Muscle layer of colon (tissue), 2 donors: ENCODE measurements around the gene MGMT.
"Not testable (repeated sequence)": the region's sequence is repeated elsewhere in the genome, so short reads cannot be mapped to it uniquely, and the experiment has no call there.

ENCODE experiments used
- H3K27ac ChIP-seq: one replicate; pipeline ENCODE4 v1.7.0; 2013; ENCODE audit warnings: low read depth, mild to moderate bottlenecking, low read length, moderate library complexity
- H3K27me3 ChIP-seq, 2 donors: one replicate each; pipeline ENCODE4 v1.7.0; 2013; ENCODE audit warnings: low read length in 2 of 2, mild to moderate bottlenecking in 2 of 2; ENCODE audit not compliant: insufficient read depth in 2 of 2, control insufficient read depth in 1 of 2
- H3K36me3 ChIP-seq: one replicate; pipeline ENCODE4 v1.7.0; 2013; ENCODE audit warnings: mild to moderate bottlenecking, low read length; ENCODE audit not compliant: insufficient read depth
- H3K4me1 ChIP-seq: one replicate; pipeline ENCODE4 v1.7.0; 2013; ENCODE audit warnings: mild to moderate bottlenecking, low read length; ENCODE audit not compliant: insufficient read depth
- H3K4me3 ChIP-seq, 2 donors: one replicate each; pipeline ENCODE4 v1.7.0; 2013; ENCODE audit warnings: low read length in 2 of 2, low read depth in 1 of 2, mild to moderate bottlenecking in 1 of 2, moderate library complexity in 1 of 2
- H3K9ac ChIP-seq: one replicate; pipeline ENCODE4 v1.7.0; 2013; ENCODE audit warnings: low read length
- H3K9me3 ChIP-seq: one replicate; pipeline ENCODE4 v1.7.0; 2013; ENCODE audit warnings: mild to moderate bottlenecking, low read length
- donor health status: abdominal sarcoma.
- donor health status: Adenocarcinoma of cecum.

The MGMT gene

DNA sequence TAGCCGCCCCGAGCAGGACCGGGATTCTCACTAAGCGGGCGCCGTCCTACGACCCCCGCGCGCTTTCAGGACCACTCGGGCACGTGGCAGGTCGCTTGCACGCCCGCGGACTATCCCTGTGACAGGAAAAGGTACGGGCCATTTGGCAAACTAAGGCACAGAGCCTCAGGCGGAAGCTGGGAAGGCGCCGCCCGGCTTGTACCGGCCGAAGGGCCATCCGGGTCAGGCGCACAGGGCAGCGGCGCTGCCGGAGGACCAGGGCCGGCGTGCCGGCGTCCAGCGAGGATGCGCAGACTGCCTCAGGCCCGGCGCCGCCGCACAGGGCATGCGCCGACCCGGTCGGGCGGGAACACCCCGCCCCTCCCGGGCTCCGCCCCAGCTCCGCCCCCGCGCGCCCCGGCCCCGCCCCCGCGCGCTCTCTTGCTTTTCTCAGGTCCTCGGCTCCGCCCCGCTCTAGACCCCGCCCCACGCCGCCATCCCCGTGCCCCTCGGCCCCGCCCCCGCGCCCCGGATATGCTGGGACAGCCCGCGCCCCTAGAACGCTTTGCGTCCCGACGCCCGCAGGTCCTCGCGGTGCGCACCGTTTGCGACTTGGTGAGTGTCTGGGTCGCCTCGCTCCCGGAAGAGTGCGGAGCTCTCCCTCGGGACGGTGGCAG, at the start of gene MGMT:
MGMT (plus strand) TSS at position 539 of the 656 bp plus-strand sequence.
- Histone ChIP-seq H3K27ac (peak within 1 kb of the TSS; percentile 78), H3K36me3 (peaks cover 6% of the 10 kb centered on the region)

DNA sequence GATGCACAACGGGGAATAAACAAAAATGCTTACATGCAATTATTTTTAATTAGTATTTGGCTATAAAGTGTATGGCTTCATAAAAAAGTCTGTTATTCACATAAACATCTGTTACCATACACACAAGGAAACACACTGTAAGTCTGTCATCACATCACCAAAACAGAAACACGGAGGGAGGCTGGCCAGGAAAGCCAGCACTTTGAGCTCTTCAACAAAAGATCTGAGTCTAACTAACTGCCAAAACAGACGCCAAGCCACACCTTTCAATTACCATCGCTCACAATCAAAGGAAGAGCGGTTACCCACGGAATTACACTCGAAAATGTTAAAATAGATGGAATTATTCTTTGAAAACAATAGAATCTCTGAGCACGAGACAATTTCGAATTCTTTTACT, 49.2 kb upstream of the MGMT start:
- Histone ChIP-seq H3K9me3 (no peaks in the 10 kb centered on the region), H3K27ac (no peak overlapping the region), H3K36me3 (no peaks in the 10 kb centered on the region), H3K4me1 (no peaks in the 10 kb centered on the region), H3K4me3 (no peak overlapping the region), H3K9ac (no peak overlapping the region), H3K27me3 (no peaks in the 10 kb centered on the region)

More for the DNA sequence above, at the start of gene MGMT:
- H3K9me3 ChIP-seq, result no peaks in the 10 kb centered on the region
- peak within 1 kb of the TSS; percentile 80 to 83 for H3K4me3 ChIP-seq
- H3K27me3 ChIP-seq, result no peaks in the 10 kb centered on the region
- peaks cover 13% of the 10 kb centered on the region for H3K4me1 ChIP-seq
- H3K9ac ChIP-seq, result peak within 1 kb of the TSS; percentile 33

DNA sequence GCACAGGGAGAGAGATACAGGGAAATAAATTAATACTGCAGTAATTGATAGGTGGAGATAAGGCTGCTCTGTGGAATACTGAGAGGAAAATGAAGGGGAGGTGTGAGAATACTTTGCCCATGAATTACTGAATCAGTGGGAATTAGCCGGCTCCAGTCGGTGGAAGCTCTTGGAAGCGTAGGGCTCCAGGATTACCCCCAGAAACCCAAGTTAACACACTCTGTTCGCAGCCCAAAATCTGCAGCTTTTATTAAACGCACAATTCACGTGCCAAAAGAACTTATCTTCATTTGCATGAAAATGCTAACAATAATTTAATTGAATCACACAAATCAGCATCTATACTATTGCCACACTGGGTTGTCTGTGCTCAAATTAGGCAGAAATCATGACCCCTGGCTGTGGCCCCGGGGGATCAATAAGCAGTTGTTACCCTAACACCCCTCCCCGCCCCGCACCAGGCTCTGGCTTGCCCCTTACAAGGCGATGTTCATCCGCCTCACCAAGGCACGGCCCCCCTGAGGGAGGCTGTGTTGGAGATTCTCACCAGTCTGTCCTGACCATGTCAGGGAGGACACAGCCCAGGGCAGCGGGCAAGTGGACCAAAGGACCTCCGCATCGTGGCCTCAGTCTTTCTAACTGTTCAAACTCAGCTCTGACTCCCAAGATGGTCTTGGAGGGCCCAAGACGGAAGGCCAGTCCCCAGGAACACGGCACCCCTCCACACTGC, 48.4 kb upstream of the MGMT start:
- Histone ChIP-seq H3K4me3 (no peak overlapping the region), H3K9ac (no peak overlapping the region), H3K9me3 (no peaks in the 10 kb centered on the region), H3K36me3 (no peaks in the 10 kb centered on the region), H3K27ac (no peak overlapping the region), H3K27me3 (no peaks in the 10 kb centered on the region), H3K4me1 (no peaks in the 10 kb centered on the region)

DNA sequence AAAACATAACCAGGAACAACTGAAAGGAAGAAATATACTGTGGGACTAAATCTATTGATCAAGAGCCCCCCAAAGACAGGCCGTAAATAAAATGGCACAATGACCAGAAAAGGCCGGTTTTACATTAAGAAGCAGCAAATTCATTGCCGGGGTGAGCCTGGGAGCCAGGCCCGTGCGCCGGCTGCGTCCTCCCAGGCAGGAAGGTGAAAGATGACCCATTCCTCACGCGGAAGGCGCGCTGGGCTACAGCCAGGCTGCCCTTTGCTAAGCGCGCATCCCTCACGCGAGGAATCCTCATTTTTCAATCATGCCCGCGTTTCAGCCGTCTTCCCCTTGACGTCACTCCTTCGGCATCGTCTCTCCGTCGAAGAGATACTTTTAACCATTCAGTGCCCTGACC, 47.6 kb upstream of the MGMT start:
- H3K4me1 ChIP-seq, result no peaks in the 10 kb centered on the region
- H3K4me3 ChIP-seq, result no peak overlapping the region
- no peaks in the 10 kb centered on the region for H3K9me3 ChIP-seq
- no peaks in the 10 kb centered on the region for H3K27me3 ChIP-seq
- H3K36me3 ChIP-seq, result no peaks in the 10 kb centered on the region
- no peak overlapping the region for H3K9ac ChIP-seq
- no peak overlapping the region for H3K27ac ChIP-seq

DNA sequence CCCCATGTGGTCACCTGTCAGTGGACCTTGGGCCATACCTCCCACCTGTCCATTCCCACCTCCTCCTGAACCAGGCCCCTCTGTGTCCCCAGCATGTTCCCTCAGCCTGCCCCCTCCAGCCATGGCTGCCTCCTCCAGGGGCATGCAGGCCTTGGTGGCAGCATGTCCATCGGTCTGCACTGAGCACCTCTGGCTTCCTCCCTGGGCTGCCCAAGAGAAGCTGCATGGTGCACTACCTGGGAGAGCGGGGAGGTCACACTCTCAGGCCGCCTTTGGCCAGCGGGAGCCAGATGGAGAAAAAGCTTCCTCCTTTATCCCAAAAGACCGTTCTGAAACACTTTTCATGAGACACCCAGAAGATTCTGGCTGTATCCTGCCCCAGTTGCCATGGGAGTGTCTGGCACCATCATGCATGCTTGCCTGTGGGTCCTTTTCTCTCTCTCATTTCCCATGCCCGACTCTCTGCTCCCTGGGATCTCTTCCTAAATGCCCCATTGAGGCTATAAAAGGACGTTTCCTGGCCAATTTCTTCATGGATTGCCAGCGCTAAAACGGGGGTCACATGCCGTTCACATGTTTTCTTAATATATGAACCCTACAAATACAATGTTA, 45.5 kb upstream of the MGMT start:
- H3K9ac ChIP-seq, result no peak overlapping the region
- no peak overlapping the region for H3K27ac ChIP-seq
- no peaks in the 10 kb centered on the region for H3K27me3 ChIP-seq
- H3K4me3 ChIP-seq, result no peak overlapping the region
- no peaks in the 10 kb centered on the region for H3K36me3 ChIP-seq
- no peaks in the 10 kb centered on the region for H3K4me1 ChIP-seq
- H3K9me3 ChIP-seq, result no peaks in the 10 kb centered on the region

DNA sequence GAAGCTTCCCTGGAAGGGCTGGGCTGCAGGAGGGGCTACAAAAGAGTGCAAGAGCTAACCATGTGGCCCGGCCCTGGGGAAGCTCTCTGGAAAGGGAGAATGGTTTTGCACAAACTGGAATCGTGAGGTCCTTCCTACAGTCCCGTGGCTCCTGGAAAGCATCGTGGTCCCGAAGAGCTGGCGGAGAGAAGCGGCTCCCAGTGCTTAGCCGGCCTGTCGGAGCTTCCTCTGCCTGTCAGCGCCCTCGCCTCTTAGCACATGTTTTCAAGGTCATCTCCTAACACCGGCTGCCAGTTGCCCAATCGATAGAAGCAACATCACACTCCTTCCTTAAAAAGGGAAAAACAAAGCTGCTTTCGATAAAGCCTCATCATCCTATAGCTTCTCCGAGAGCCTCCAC, 42.1 kb upstream of the MGMT start:
- H3K9ac ChIP-seq, result no peak overlapping the region
- H3K4me1 ChIP-seq, result no peaks in the 10 kb centered on the region
- H3K36me3 ChIP-seq, result no peaks in the 10 kb centered on the region
- no peaks in the 10 kb centered on the region for H3K9me3 ChIP-seq
- no peak overlapping the region for H3K27ac ChIP-seq
- H3K4me3 ChIP-seq, result no peak overlapping the region
- H3K27me3 ChIP-seq, result no peaks in the 10 kb centered on the region

DNA sequence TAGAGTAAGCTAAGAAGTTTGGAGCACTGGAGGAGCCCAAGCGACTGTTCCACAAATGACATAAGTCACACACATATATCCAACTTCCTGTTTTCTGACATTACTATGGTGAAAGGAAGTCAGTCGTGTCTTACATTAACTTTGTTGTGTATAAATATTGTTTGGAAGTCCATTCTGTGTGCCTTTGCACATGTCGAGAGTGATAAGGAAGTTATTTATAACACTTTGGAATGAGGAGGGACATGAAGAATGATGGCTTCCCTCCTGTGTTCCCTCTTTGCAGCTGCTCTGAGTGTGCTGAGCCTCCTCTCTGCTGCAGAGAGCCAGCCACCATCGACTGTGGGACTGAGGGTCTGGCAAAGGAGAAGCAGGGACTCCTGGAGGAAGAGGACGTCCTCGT, 40.4 kb upstream of the MGMT start:
- H3K4me1 ChIP-seq, result no peaks in the 10 kb centered on the region
- no peak overlapping the region for H3K27ac ChIP-seq
- no peak overlapping the region for H3K4me3 ChIP-seq
- no peaks in the 10 kb centered on the region for H3K27me3 ChIP-seq
- H3K9me3 ChIP-seq, result no peaks in the 10 kb centered on the region
- no peak overlapping the region for H3K9ac ChIP-seq
- no peaks in the 10 kb centered on the region for H3K36me3 ChIP-seq

DNA sequence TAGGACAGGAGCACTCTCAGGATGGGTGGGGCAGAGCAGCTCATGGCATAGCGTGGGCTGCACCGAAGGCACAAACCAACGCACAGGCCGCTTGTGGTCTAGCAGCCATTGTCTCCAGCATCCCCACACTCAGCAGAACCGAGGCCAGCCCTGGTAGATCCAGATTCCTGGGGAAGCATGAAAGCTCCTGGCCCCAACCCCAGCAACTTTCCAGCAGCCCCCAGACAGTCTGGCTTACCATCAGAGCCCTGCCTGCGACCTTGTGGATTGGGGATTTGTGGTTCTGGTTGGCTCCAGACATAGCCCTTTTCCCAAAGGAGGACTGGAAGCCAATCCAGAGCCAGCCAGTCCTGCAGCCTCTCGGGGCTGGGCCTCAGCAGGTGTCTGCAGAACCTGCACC, 33.8 kb upstream of the MGMT start:
- Histone ChIP-seq H3K27me3 (no peaks in the 10 kb centered on the region), H3K9ac (no peak overlapping the region), H3K4me3 (no peak overlapping the region), H3K27ac (no peak overlapping the region), H3K36me3 (no peaks in the 10 kb centered on the region), H3K4me1 (no peaks in the 10 kb centered on the region), H3K9me3 (no peaks in the 10 kb centered on the region)

DNA sequence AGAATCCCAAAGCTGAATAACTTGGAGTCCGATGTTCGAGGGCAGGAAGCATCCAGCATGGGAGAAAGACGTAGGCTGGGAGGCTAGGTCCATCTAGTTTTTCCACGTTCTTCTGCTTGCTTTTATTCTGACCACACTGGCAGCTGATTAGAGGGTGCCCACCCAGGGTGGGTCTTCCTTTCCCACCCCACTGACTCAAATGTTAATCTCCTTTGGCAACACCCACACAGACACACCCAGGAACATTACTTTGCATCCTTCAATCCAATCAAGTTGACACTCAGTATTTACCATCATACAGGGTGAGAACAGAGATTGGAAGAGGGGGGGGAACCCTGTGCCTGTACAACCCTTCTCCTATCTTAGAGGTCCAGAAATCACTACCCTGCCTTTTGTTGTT, 31.3 kb upstream of the MGMT start:
- not testable (repeated sequence) for H3K4me1 ChIP-seq, H3K36me3 ChIP-seq, H3K4me3 ChIP-seq, H3K9ac ChIP-seq, H3K27ac ChIP-seq, H3K27me3 ChIP-seq, H3K9me3 ChIP-seq

DNA sequence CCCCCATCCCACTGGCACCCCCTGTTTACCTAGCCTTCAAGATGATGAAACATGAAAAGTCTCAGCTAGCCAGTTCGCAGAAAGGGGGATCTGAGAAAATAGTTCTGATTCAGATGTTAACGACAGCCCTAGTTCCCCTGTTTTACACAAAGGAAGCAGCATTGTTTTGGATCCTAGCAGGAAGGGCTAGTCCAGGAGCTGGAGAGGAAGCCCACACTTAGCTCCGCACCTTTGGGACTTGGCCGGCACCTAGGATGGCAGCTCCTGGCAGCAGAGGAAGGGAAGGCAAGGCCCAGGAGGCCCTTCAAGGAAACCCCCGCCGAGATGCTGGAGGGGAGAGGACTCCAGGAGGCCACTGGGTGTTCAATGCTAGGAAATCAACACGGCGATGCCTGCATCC, 29.0 kb upstream of the MGMT start:
- no peaks in the 10 kb centered on the region for H3K4me1 ChIP-seq
- H3K27ac ChIP-seq, result no peak overlapping the region
- no peak overlapping the region for H3K4me3 ChIP-seq

DNA sequence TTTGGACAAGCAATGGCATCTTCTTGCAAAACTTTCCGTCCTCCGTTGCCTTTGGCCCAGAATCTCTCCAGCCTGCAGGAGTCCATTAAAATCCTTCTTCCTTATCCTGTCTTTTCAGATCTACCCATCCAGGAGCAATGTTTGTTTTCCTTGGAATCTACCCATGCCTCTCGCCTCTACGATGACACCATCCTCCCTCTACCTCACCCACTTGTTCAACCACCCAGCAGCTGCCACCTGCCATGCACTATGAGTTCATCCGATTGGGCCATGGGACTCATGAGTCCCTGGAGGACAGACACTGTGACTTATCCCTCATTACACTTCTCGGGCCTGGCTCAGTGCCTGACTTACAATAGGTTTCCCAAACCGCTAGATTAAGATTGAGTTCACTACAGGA, 26.8 kb upstream of the MGMT start:
- no peak overlapping the region for H3K4me3 ChIP-seq
- H3K4me1 ChIP-seq, result no peaks in the 10 kb centered on the region
- no peaks in the 10 kb centered on the region for H3K27me3 ChIP-seq
- H3K9ac ChIP-seq, result no peak overlapping the region
- H3K9me3 ChIP-seq, result no peaks in the 10 kb centered on the region
- no peak overlapping the region for H3K27ac ChIP-seq
- H3K36me3 ChIP-seq, result no peaks in the 10 kb centered on the region

More for the DNA sequence above, 29.0 kb upstream of the MGMT start:
- H3K9ac ChIP-seq, result no peak overlapping the region
- no peaks in the 10 kb centered on the region for H3K27me3 ChIP-seq
- H3K9me3 ChIP-seq, result no peaks in the 10 kb centered on the region
- H3K36me3 ChIP-seq, result no peaks in the 10 kb centered on the region
